Astrocyte (in vitro differentiated cells and primary cell): ENCODE measurements around the gene PANX2. TPM values are rescaled to one million over a fixed set of nuclear protein-coding genes. Genes with fewer than 3 reads are reported as not detected.

Experiments used
- DNase-seq: peaks from one replicate; pipeline ENCODE4 v3.0.0-alpha.2; 2010; ENCODE audit warnings: low read depth
- FAIRE-seq: peaks from 2 replicates; lab custom pipeline; 2011; peaks lifted over from hg19 to GRCh38; lab: Jason Lieb, UNC
- H2AFZ ChIP-seq: 2 replicates; pipeline ENCODE4 v1.6.0; 2012; ENCODE audit warnings: low read depth, low read length, inconsistent platforms
- H3K27ac ChIP-seq: 2 replicates; pipeline ENCODE4 v1.5.1; 2011; ENCODE audit warnings: low read depth, low read length, inconsistent platforms
- H3K27me3 ChIP-seq: 2 replicates; pipeline ENCODE4 v1.6.0; 2011; ENCODE audit warnings: low read length, inconsistent platforms; ENCODE audit not compliant: insufficient read depth
- H3K36me3 ChIP-seq: 2 replicates; pipeline ENCODE4 v1.5.1; 2011; ENCODE audit warnings: low read length, inconsistent platforms; ENCODE audit not compliant: insufficient read depth
- H3K4me1 ChIP-seq: 2 replicates; pipeline ENCODE4 v1.5.1; 2011; ENCODE audit warnings: low read length, inconsistent platforms; ENCODE audit not compliant: insufficient read depth
- H3K4me2 ChIP-seq: 2 replicates; pipeline ENCODE4 v1.6.0; 2012; ENCODE audit warnings: low read length, inconsistent platforms
- H3K4me3 ChIP-seq: 2 replicates; pipeline ENCODE4 v1.5.1; 2011; ENCODE audit warnings: low read depth, mild to moderate bottlenecking, low read length, inconsistent platforms; ENCODE audit not compliant: insufficient read depth
- H3K79me2 ChIP-seq: 2 replicates; pipeline ENCODE4 v1.6.0; 2012; ENCODE audit warnings: mild to moderate bottlenecking, low read length, inconsistent platforms; ENCODE audit not compliant: insufficient read depth
- H3K9ac ChIP-seq: 2 replicates; pipeline ENCODE4 v1.6.0; 2012; ENCODE audit warnings: mild to moderate bottlenecking, low read length, inconsistent platforms
- H3K9me3 ChIP-seq: 2 replicates; pipeline ENCODE4 v1.5.1; 2012; ENCODE audit warnings: low read depth, mild to moderate bottlenecking, low read length, inconsistent platforms; ENCODE audit not compliant: insufficient read depth
- H4K20me1 ChIP-seq: 2 replicates; pipeline ENCODE4 v1.6.0; 2012; ENCODE audit warnings: low read length, inconsistent platforms; ENCODE audit not compliant: insufficient read depth
- H3K27ac Mint-ChIP-seq: one replicate; pipeline ENCODE4 v1.8.0; 2021; ENCODE audit warnings: mild to moderate bottlenecking, mixed read lengths; ENCODE audit not compliant: unreplicated experiment
- H3K27me3 Mint-ChIP-seq: one replicate; pipeline ENCODE4 v1.8.0; 2021; ENCODE audit warnings: low read depth, mixed read lengths; ENCODE audit not compliant: unreplicated experiment
- H3K36me3 Mint-ChIP-seq: one replicate; pipeline ENCODE4 v1.8.0; 2021; ENCODE audit warnings: low read depth, mixed read lengths; ENCODE audit not compliant: unreplicated experiment
- H3K4me1 Mint-ChIP-seq: one replicate; pipeline ENCODE4 v1.8.0; 2021; ENCODE audit warnings: low read depth, mixed read lengths; ENCODE audit not compliant: unreplicated experiment
- H3K4me3 Mint-ChIP-seq: one replicate; pipeline ENCODE4 v1.8.0; 2021; ENCODE audit warnings: mild to moderate bottlenecking, moderate library complexity, mixed read lengths; ENCODE audit not compliant: unreplicated experiment
- H3K9me3 Mint-ChIP-seq: one replicate; pipeline ENCODE4 v1.8.0; 2021; ENCODE audit warnings: mild to moderate bottlenecking, mixed read lengths; ENCODE audit not compliant: unreplicated experiment
- EZH2 ChIP-seq: IDR thresholded peaks from 2 replicates; pipeline ENCODE4 v1.6.1; 2012; ENCODE audit warnings: mild to moderate bottlenecking, low read length, inconsistent platforms; ENCODE audit not compliant: insufficient read depth
- total RNA-seq: library from RNA; stranded (reverse); gene quantifications from 2 replicates; pipeline ENCODE4 v1.2.1, GENCODE V29; 2021
- TF ChIP-seq, protein P1 (sequence below): IDR thresholded peaks from 2 replicates; pipeline ENCODE4 v1.5.1; 2011; ENCODE audit warnings: low read depth, mild to moderate bottlenecking, inconsistent platforms, low read length, moderate library complexity; ENCODE audit not compliant: insufficient read depth

PANX2 gene
- total RNA-seq, 1 donor from 2014 or later, result 2.3 TPM

DNA sequence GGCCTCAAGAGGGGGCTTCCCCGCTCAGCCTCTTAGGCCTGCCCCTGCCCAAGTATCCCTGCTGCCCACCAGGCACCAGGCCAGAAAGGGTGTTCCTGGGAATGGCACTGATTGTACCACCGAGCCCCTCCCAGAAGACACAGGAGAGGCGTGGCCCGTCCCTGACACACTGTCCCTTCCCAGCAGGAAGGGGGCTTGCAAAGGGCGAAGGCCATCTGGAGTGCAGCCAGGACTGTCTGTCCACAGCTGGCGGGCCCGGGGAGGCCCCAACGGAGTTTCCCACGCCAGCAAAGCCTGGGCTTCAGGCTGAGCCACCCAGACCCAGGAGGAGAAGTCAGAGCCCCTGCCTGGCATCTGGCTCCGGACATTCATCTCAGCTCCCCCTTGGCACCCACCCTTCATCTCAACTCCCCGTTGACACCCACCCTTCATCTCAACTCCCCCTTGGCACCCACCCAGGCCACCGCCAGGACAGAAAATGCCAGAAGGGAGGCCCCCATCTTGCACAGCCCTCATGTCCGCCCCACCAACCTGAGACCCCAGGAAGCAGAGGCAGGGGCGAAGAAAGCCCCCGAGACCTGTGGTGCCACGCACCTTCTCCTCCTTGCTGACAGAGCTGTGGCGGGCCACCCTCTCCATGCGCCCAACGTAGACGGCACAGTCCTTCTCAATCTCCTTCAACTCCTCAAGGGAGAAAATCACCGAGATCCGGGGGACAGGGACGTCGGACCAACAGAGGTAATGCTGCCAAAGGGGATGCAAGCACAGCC, 54.9 kb downstream of the PANX2 start:
- Histone ChIP-seq H4K20me1 (peaks cover 43% of the 10 kb centered on the region), H3K4me2 (no peak overlapping the region), H3K9ac (no peak overlapping the region), H3K36me3 (peaks cover 7% of the 10 kb centered on the region), H3K27ac (no peak overlapping the region), H3K4me1 (no peaks in the 10 kb centered on the region), H3K9me3 (no peaks in the 10 kb centered on the region), H2AFZ (no peak overlapping the region), H3K79me2 (no peaks in the 10 kb centered on the region), H3K4me3 (no peak overlapping the region), H3K27me3 (no peaks in the 10 kb centered on the region)
- Mint-ChIP-seq H3K27me3 (no peaks in the 10 kb centered on the region), H3K4me1 (peaks cover 2% of the 10 kb centered on the region), H3K4me3 (no peak overlapping the region), H3K9me3 (no peaks in the 10 kb centered on the region), H3K36me3 (peaks cover 20% of the 10 kb centered on the region), H3K27ac (no peak overlapping the region)
- TF ChIP-seq, protein P1, sequence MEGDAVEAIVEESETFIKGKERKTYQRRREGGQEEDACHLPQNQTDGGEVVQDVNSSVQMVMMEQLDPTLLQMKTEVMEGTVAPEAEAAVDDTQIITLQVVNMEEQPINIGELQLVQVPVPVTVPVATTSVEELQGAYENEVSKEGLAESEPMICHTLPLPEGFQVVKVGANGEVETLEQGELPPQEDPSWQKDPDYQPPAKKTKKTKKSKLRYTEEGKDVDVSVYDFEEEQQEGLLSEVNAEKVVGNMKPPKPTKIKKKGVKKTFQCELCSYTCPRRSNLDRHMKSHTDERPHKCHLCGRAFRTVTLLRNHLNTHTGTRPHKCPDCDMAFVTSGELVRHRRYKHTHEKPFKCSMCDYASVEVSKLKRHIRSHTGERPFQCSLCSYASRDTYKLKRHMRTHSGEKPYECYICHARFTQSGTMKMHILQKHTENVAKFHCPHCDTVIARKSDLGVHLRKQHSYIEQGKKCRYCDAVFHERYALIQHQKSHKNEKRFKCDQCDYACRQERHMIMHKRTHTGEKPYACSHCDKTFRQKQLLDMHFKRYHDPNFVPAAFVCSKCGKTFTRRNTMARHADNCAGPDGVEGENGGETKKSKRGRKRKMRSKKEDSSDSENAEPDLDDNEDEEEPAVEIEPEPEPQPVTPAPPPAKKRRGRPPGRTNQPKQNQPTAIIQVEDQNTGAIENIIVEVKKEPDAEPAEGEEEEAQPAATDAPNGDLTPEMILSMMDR, result no peak
- TF ChIP-seq EZH2, result no peak
- FAIRE-seq (no peak), DNase-seq (no peak)

DNA sequence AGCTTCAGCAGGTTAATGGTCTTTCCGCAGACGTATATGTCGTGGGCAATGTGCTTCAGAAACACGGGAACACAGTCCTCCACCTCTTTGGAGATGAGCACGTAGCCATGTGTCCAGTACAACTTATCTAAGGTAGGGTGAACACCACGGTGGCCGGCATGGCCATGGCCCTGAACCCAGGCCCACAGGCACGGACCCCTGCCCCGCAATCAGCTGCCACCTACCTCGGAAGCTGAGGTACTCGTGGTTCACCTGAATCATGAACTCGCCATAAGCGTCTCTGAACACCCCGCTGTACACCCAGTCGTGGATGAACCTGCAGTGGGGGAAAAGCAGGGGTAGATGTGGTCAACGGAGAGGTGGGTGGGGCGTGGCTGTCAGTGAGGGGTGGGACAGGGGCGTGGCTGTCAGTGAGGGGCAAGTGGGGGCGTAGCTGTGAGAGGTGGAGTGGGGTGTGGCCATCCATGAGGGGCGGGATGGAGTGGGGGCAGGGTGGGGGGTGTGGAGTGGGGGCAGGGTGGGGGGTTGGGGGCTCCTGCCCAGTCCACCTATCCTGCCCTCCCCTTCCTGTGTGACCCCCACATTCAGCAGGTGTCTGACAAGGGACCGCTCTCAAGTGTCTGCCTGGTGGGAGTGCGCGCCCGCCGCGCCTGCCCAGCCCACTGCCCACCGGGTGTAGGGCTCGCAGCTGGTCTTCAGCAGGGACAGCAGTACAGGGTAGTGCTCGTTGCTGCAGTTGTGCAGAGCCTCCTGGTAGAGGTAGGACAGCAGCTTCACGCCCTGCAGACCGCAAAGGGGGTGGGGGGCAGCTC, 55.7 kb downstream of the PANX2 start:
- H3K27ac Mint-ChIP-seq, result no peak overlapping the region

More for the DNA sequence above, 55.7 kb downstream of the PANX2 start:
- no peaks in the 10 kb centered on the region for H3K27me3 Mint-ChIP-seq
- H3K9me3 ChIP-seq, result no peaks in the 10 kb centered on the region
- DNase-seq, result no peak
- no peaks in the 10 kb centered on the region for H3K4me1 ChIP-seq
- H3K36me3 Mint-ChIP-seq, result peaks cover 20% of the 10 kb centered on the region
- H3K4me1 Mint-ChIP-seq, result peaks cover 2% of the 10 kb centered on the region
- TF ChIP-seq, protein P1, result no peak
- TF ChIP-seq EZH2, result no peak
- no peak overlapping the region for H3K9ac ChIP-seq
- H3K27ac ChIP-seq, result no peak overlapping the region
- H2AFZ ChIP-seq, result no peak overlapping the region
- H3K79me2 ChIP-seq, result no peaks in the 10 kb centered on the region
- no peak for FAIRE-seq
- H3K4me2 ChIP-seq, result no peak overlapping the region
- H3K36me3 ChIP-seq, result peaks cover 7% of the 10 kb centered on the region
- peaks cover 36% of the 10 kb centered on the region for H4K20me1 ChIP-seq
- H3K9me3 Mint-ChIP-seq, result no peaks in the 10 kb centered on the region
- H3K27me3 ChIP-seq, result no peaks in the 10 kb centered on the region
- no peak overlapping the region for H3K4me3 Mint-ChIP-seq
- H3K4me3 ChIP-seq, result no peak overlapping the region
